GM19467 (cell line): ENCODE data around the gene ELMO1.
A peak's percentile ranks its signal among the peaks of the same experiment; 100 is the strongest.

Experiments used
- ATAC-seq: cut with Tn5 transposase; IDR thresholded peaks from one replicate; pipeline ENCODE4 v1.9.1; 2021; ENCODE audit warnings: mild to moderate bottlenecking, moderate library complexity; ENCODE audit not compliant: unreplicated experiment

The ELMO1 gene

GRCh38 chr7:37352251-37352880, 96.3 kb downstream of the ELMO1 start:
- ATAC-seq: no peak

GRCh38 chr7:37351716-37352115, 96.9 kb downstream of the ELMO1 start:
- ATAC-seq: no peak

GRCh38 chr7:37349979-37350590, 98.6 kb downstream of the ELMO1 start:
- no peak for ATAC-seq

GRCh38 chr7:37348982-37349381, 99.7 kb downstream of the ELMO1 start:
- no peak for ATAC-seq

GRCh38 chr7:37346761-37347160, 101.9 kb downstream of the ELMO1 start:
- no peak for ATAC-seq

GRCh38 chr7:37344886-37345579, 103.6 kb downstream of the ELMO1 start:
- ATAC-seq: peak; percentile 30

GRCh38 chr7:37342688-37343471, 105.8 kb downstream of the ELMO1 start:
- peak; percentile 50 for ATAC-seq

- peak; percentile 6 for ATAC-seq
These were observed 106.4 kb downstream of the ELMO1 start for GRCh38 chr7:37342176-37342687.

- ATAC-seq: peak; percentile 37
These were observed 107.5 kb downstream of the ELMO1 start for GRCh38 chr7:37341033-37341630.

GRCh38 chr7:37338966-37339365, 109.7 kb downstream of the ELMO1 start:
- no peak for ATAC-seq

- ATAC-seq: no peak
These were observed 111.1 kb downstream of the ELMO1 start for GRCh38 chr7:37337522-37337921.

GRCh38 chr7:37336259-37336658, 112.4 kb downstream of the ELMO1 start:
- peak; percentile 86 for ATAC-seq

- ATAC-seq: no peak
These were observed 115.6 kb downstream of the ELMO1 start for GRCh38 chr7:37333075-37333474.

- ATAC-seq: no peak
These were observed 116.2 kb downstream of the ELMO1 start for GRCh38 chr7:37332243-37333016.

GRCh38 chr7:37330775-37331174, 117.9 kb downstream of the ELMO1 start:
- no peak for ATAC-seq

- ATAC-seq: no peak
These were observed 118.7 kb downstream of the ELMO1 start for GRCh38 chr7:37329940-37330339.

GRCh38 chr7:37327288-37327687, 121.4 kb downstream of the ELMO1 start:
- ATAC-seq: no peak

- no peak for ATAC-seq
These were observed 124.7 kb downstream of the ELMO1 start for GRCh38 chr7:37323966-37324365.

GRCh38 chr7:37322831-37323230, 125.8 kb downstream of the ELMO1 start:
- no peak for ATAC-seq

- no peak for ATAC-seq
These were observed 127.7 kb downstream of the ELMO1 start for GRCh38 chr7:37320848-37321468.
